Raji (cell line): ENCODE measurements around the gene NME5.

Experiments used
- POLR2A ChIP-seq: IDR thresholded peaks from 2 replicates; pipeline ENCODE4 v1.6.1; 2011; ENCODE audit warnings: low read depth, low read length, control low read depth; ENCODE audit not compliant: insufficient read depth

Gene NME5

DNA sequence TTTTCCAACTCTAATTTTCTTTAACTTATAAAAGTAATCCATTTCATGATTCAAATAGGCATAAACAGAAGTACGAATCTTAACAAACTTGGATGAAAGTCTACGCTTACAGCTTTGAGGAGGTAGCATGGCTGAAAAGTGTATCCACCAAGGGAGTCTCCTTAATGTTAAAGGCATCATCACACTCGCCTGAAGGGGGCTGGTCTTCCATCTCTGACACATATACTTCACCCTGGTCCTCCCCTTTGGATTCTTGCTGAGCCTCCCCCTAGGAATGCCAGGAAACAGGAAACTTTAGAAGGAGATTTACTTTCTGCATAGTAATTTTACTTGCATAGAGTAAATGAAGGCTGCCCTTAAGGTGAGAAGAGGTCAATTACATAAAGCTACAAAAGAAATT, 10.3 kb upstream of the NME5 start:
- no peak for TF ChIP-seq POLR2A

DNA sequence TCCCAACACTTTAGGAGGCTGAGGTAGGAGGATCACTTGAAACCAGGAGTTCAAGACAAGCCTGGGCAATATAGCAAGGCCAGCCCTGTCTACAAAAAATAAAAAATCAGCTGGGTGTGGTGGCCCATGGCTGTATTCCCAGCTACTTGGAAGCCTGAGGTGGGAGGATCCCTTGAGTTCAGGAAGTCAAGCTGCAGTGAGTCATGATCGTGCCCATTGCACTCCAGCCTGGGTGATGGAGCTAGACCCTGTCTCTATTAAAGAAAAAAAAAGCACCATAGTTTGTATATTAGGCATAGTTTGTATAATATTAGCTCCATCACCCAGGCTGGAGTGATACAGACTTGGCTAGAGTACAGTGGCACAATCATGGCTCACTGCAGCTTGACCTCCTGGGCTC, 9.6 kb upstream of the NME5 start:
- no peak for TF ChIP-seq POLR2A

DNA sequence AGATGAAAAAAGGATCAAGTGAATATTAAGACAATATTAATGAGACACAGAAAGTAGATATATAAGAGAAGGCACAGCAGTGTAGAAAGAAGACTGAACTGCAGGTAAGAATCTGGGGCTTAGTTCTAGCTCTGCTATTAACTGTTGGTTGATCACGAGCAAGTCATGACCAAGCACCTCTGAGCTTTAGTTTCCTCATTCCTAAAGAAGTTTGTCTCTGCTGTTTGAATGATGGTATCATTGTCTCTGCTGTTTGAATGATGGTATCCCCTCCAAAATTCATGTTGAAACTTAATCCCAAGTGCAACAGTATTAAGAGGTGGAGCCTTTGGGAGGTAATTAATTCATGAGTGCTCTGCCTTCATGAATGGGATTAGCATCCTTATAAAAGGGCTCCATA, 2.5 kb upstream of the NME5 start:
- TF ChIP-seq POLR2A, result no peak

DNA sequence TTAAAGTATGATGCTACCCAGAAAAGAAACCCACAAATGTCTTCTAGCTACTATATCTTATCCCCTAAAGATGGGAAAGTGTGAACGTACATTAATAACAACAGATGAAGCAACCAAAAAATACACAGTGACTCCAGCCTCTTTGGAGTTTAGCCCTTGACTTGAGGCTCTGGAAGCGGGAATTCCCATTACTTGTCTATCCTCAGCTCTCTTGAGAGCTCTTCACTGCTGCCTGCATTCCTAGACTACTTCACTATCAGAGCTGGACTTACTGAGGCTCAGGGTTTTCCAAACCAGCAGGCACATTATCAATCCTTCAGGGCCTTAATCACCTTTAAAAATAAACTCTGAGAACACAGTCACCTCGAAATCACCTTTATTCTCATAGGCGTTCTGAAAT, 1.0 kb upstream of the NME5 start:
- TF ChIP-seq POLR2A, result no peak

DNA sequence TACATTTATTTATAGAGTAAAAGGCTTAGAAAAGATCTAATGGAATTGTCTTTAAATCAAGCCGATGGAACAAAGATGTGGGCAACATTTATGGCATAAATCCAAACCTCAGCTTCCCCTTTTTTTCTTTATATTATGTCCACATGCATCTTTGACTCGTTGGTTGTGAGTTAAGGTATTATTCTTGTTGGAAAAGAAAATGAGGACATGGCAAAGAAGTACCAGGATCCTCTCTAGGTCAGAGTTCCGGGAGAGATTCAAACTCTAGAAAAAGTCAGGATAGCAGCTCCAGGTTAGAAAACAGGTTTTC, 508 bp upstream of the NME5 start:
- no peak for TF ChIP-seq POLR2A

DNA sequence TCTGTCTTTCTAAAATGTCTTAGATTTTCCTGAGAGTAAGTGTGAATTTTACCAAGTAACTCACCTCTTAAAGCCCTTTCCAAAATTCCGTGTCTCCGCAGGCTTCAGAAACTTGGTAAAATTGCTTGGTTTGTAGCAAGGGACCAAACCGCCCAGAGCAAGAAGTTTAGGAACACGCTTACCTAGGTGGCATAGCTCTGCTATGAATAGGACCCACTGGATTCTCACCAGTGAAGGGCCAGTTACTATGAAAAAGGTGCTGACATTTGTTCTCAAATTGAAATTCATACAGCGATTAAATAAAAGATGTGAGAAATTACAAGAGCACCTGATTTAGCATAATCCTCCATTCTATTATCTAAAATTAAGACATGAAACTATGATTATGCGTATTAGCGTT, 6.7 kb downstream of the NME5 start:
- no peak for TF ChIP-seq POLR2A

DNA sequence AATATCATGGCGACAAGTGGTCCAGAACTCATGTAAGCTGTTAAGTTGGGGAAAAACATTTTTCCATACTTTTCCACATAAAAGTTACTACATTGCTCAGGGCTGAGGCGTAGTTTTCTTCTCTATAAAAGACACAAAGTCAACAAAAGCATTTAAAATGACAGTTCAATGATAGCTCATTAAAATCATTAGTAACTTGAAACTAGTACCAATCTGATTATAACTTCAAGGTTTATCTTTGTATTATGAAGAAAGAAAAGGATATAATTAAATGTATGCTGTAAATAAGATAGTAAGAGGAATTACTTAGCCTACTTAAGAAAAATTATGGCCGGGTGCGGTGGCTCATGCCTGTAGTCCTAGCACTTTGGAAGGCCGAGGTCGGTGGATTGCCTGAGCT, 9.9 kb downstream of the NME5 start:
- TF ChIP-seq POLR2A, result no peak

DNA sequence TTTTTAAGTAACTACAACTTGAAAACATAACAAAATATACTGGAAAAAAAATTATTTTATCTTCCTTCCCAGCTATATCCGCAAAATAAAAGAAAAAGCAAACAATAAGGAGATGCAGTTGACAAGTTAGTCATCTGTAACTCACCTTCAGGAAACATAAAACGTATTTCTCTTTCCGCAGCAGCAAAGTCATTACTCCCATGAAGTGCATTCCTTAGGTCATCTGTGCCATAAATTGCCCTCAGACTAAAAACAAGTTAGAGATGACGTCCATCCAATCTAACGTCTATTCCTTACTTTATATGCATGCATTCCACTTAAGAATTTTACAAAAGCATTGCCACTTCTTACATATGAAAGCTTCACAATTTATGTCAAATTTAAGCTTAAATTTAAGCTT, 10.9 kb downstream of the NME5 start:
- no peak for TF ChIP-seq POLR2A

DNA sequence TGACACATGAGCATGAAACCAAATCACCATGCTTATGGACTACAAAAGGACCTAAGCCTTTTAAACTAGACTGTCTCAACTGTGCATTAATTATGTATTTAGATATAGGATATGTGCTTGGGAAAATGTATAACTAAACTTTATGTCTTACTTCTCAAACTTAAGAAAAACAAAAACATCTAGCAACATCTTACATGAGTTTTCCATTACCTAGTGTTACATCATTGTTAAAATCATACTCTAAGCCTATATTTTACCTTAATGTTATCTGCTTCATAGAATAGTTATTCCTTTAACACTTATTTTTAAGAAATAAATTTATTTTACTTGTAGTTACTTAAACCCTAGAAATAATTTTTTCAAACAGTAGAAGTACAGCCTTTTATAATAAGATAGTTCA, 24.0 kb downstream of the NME5 start:
- no peak for TF ChIP-seq POLR2A

DNA sequence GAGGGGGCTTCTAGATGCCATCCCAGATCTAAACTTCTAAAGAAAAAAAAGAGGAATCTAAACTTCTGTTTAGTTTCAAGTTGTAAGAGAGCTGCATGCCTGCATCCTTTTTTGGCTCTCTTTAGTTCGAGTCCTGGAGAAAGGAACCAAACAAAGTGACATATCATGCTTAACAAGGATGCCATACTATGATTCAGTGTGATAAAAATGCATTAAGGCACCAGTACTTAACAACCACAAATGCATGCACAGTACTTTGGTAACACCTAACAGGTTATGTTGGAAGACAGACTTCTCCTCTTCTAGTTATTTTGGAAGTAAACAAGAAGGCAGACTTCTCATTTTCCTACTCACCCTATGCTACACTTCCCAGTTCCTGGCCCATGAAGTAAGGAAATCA, 27.3 kb downstream of the NME5 start:
- TF ChIP-seq POLR2A, result no peak

DNA sequence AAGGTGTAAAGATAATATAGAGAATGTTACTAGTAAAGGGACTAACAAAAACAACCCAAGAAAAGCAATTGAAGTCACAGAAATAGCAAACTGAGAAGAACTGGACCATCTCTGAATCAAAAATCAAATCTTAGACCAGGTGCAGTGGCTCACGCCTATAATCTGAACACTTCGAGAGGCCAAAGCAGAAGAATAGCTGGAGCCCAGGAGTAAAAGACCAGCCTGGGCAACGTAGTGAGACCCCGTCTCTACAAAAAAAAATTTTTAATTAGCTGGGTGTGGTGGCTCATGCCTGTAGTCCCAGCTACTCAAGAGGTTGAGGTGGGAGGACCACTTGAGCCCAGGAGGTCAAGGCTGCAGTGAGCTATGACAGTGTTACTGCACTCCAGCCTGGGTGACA, 28.0 kb downstream of the NME5 start:
- no peak for TF ChIP-seq POLR2A

DNA sequence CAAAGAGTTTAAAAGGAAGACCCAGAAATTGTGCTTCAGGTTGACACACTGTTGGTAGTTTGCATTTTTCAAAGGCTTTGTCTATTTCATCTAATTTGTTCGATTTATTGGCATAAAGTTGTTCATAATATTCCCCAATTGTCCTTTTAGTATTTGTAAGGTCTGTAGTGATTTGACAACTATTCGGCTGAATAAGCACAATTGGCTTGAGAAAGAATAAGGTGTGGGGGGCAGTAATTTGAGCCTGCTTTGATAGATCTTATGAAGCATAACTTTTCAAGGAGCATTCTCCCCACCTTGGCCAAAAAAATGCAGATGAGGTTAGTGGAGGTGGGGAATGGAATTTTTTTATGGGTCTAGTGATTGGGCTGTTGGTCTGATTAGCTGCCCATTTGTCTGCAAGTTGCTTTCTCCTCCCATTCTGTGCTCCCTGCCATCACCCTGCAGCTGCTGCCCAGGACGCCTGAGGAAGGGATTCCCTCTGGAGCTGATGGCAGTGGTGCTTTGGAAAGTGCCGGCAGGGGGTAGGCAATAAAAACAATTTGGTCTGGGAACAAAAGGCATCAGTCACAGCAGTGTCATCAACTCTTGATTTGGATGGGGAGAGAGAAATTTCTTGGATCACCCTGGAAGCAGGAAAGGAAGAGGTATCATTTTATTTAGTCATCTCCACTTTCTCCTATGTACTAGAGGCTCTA, 28.8 kb downstream of the NME5 start:
- no peak for TF ChIP-seq POLR2A

DNA sequence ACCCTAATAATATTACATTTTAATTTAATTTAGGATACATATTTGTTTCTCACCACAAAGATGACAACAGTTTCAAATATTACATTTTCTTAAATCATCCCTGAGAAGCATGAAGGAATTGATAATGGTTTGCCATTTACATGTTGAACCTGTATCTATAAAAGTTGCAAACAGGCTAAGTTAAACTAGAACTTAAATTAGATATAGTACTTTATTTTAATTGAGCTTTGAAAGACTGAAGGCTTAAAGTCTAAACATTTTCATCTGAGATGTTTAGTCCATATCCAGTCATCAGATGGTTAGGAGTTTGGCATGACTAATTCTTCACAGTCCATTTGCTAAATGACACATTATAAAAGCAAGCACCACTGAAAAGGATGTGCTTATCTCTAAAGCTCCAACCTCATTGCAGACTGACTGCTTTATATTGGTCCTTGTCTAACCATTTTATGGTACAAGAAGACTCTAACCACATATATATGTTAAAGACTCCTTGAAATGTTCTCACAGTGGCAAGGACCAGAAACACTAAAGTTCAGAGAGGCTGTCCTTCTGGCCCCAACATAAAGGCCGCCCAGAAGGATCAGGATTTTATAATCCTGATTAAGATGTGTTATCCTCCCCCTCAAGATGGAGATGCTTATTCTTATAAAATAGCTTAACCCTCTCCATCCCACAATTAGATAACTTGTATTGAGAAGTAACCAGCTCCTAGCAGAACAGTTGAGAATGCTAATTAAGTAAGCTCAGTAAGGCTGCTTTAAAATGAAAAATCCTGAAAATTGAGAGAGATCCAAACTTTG, 29.6 kb downstream of the NME5 start:
- TF ChIP-seq POLR2A, result no peak

DNA sequence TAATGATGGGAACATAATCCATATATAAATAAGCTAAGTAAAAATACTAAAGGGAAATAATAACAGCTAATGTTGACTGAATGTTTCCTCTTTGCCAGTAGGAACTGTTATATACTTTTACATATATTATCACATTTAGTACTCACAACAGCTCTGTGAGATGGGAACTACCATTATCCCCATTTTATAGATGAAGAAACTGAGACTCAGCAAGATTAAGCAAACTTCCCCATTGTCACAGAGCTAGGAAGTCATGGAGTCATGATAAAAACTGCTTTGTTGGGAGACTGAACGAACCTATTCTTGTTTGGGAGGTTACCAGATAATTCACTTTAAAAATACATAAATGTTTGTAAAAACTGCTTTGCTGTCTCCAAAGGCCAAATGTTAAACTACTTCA, 32.0 kb downstream of the NME5 start:
- TF ChIP-seq POLR2A, result no peak

DNA sequence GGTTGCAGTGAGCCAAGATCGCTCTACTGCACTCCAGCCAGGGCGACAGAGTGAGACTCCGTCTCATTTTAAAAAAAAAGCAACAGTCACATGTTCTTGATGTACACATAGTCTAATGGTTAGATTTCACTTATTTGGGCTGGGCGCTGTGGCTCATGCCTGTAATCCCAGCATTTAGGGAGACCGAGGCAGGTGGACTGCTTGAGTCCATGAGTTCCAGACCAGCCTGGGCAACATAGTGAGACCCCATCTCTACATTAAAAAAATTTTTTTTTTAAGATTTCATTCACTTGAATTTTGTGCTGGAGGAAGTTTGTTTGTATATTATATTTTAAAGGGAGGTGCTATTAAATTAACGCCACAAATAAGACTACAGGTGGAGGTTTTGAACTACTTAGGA, 33.5 kb downstream of the NME5 start:
- TF ChIP-seq POLR2A, result no peak

DNA sequence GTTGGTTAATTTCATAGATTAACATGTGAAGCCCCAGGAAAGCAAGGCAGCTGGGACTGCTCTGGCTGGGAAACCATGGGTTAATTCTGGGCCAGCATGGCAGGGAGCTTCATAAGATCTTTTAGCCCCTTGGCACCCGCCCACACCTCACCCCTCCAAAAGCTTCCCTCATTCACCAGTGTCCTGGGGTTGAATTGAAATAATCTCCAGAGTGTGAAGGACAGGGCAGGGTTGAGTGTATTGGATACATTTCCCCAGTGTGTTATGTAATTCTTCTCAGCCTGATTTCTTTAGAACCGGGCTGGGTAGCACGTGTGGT, 36.0 kb downstream of the NME5 start:
- no peak for TF ChIP-seq POLR2A
